Heart left ventricle (tissue), 13 donors: ENCODE data around the gene FGD1.

ENCODE experiments used
- CTCF ChIP-seq, 12 donors: fragments of 200-600 bp; sonication (generic) in 4 of 12; IDR thresholded peaks; one replicate each; pipeline versions ENCODE4 v1.5.0 to v1.8.0; 2018 to 2022; ENCODE audit warnings: antibody characterized with exemption in 12 of 12, mild to moderate bottlenecking in 5 of 12
- POLR2A ChIP-seq, 2 donors: fragments of 450-650 bp; IDR thresholded peaks; one replicate each; pipeline ENCODE4 v1.6.1; 2017; ENCODE audit warnings: antibody characterized with exemption in 2 of 2, mild to moderate bottlenecking in 2 of 2, moderate library complexity in 2 of 2
- donor health status: ischemic (EF 13 %, LVEDD 7.1; RV severe dilation, severe dysfunction).
- donor health status: DM: no; HTN: yes; CAD: no.
- donor health status: DM: no; HTN: no; CAD: no.
- donor health status: ischemic (EF 25% LVEDD 6.9; RV normal size, moderate dysfunction).
- donor health status: ischemic (EF 25% LVEDD 5.7; RV mildly dilated, moderate dysfunction).
- donor health status: ischemic (EF 35%, LVEDD 5.7; RV mildly dilated, moderate dysfunction).
- donor health status: nonischemic (EF 11% LVEDD 7.7; RV severe dilation, severe dysfunction).
- donor health status: DM: yes; HTN: yes; CAD: no.
- donor health status: PGD.
- donor health status: ischemic (EF 29% LVEDD 5.4; RV normal size, mild dysfunction).
- donor health status: nonischemic (EF 23%, LVEDD 6.1; RV moderate dilation, normal function).

GRCh38 chrX:54413753-54414152 is 82.3 kb downstream of the FGD1 start:
- no peak for TF ChIP-seq CTCF (IDR thresholded peaks at IDR 0.05)
- TF ChIP-seq POLR2A (IDR thresholded peaks at IDR 0.05): no peak
